Subcutaneous adipose tissue (tissue), 4 donors: ENCODE results near the gene YWHAE. TPM values are rescaled to one million over a fixed set of nuclear protein-coding genes. Genes with fewer than 3 reads are reported as not detected.

Source experiments
- CTCF ChIP-seq: fragments of 450-650 bp; IDR thresholded peaks from one replicate; pipeline ENCODE4 v1.5.1; 2016; ENCODE audit warnings: low read depth, mild to moderate bottlenecking, control low read depth, antibody characterized with exemption, moderate library complexity
- total RNA-seq, 4 donors: library from RNA; depleted of rRNA; stranded (reverse); fragments of >200 nt; gene quantifications; one replicate each; pipeline ENCODE4 v1.1.0, GENCODE V29; 2016

The YWHAE gene
- total RNA-seq, 4 donors from 2014 or later = 501 to 781 (median 598) TPM

DNA sequence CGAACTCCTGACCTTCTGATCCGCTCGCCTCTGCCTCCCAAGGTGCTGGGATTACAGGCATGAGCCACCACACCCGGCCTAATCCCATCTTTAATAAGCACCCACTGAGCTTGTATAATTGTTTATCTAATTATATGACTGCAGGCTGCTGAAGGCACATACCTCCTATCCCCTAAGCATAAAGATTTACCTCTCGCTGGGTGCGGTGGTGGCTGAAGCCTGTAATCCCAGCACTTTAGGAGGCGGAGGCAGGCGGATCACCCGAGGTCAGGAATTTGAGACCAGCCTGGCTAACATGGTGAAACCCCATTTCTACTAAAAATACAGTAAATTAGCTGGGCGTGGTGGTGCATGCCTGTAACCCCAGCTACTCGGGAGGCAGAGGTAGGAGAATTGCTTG is 20.1 kb upstream of the YWHAE start:
- no peak for TF ChIP-seq CTCF

GRCh38 chr17:1416414-1416813 is 16.4 kb upstream of the YWHAE start:
- no peak for TF ChIP-seq CTCF

DNA sequence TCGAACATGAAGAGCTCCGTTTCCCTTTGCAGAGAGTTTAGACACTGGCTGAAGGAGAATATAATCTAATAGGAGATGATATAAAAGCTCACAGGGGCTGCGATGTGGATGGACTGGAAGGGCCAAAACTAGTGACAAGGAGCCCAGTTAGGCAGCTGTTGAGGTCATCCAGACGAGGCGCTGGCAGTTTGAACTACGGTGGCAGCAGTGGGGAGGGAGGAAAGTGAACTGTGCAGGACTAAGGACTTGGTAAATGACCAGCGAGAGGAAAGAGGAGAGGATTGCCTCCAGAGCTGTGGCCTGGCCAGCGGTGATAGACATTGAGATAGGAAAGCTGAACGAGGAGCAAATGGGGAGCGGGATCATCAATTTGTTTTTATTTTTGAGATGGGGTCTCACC is 14.6 kb upstream of the YWHAE start:
- TF ChIP-seq CTCF = no peak

DNA sequence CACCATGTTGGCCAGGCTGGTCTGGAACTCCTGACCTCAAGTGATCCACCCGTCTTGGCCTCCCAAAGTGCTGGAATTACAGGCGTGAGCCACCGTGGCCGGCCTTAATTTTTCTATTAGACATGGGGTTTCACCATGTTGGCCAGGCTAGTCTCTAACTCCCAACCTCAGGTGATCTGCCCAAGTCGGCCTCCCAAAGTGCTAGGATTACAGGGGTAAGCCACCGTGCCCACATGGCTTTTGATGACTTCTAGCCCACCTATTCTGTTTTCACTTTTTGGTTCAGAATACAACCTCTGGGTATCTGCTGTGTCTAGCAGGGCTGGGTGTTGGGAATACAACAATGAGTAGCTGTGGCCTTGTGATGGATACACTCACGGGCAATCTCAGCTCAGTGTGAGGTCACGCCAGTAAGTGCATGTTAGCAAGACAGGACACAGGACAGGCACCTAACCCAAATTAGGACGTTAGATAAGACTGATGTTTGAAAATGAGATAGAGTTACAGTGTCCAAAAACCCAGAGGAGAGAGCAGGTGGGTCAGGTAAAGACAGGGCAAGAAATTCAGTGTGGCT is 14.1 kb upstream of the YWHAE start:
- no peak for TF ChIP-seq CTCF

DNA sequence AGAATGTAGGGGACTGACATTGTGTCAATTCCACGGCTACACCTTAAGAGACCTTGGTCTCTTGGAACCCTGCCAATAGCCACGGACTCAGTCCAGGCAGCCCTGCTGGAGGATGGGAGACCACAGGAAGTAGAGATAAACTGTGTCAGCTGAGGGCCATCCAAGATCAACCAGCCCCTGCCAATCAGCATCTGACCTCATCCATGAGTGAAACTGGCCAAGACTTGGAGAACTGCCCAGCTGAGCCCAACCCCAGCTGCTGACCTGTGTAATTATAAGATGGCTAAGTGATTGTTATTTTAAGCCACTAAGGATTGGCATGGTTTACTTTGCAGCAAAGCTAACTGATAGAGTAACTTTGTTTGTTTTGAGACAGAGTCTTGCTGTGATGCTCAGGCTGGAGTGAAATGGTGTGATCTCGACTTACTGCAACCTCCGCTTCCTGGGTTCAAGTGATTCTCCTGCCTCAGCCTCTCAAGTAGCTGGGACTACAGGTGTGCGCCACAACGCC is 13.3 kb upstream of the YWHAE start:
- TF ChIP-seq CTCF = no peak

DNA sequence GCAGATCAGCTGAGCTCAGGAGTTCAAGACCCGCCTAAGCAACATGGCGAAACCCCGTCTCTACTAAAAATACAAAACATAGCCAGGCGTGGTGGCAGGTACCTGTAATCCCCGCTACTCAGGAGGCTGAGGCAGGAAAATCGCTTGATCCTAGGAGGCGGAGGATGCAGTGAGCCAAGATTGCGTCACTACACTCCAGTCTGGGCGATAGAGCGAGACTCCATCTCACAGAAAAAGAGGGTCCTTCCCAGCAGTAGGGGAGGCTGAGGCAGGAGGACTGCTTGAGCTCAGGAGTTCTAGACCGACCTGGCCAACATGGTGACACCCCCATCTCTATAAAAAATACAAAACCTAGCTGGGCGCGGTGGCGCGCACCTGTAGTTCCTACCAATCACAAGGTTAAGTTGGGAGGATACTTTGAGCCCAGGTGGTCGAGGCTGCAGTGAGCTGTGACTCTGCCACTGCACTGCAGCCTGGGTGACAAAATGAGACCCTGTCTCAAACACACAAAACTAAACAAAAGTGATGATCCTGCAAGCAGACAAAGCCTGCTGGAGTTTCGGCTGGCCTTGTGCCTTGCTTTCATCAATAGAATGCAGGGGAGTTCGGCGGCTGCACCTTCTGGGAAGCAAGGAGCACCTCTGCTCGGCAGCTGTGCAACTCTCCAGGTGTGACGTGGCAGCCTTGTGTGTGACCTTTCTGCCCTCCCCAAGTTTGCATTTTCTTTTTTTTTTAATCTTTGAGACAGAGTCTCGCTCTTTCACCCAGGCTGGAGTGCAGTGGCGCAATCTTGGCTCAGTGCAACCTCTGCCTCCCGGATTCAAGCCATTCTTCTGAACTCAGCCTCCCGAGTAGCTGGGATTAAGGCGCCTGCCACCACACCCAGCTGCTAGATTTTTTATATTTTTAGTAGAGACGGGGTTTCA is 12.4 kb upstream of the YWHAE start:
- no peak for TF ChIP-seq CTCF

- no peak for TF ChIP-seq CTCF
These were observed 2.2 kb upstream of the YWHAE start for GRCh38 chr17:1402262-1402586.
